ENCODE results near the gene PTBP3.

The PTBP3 gene

GRCh38 chr9:112176524-112176923, 156.9 kb downstream of the PTBP3 start:
- Mint-ChIP-seq H3K4me3 (peak overlapping the region; percentile 86 to 95 (median 91)), H3K36me3 (ENCODE audit: low read depth) (peaks cover 6% of the 10 kb centered on the region), H3K4me1 (peaks cover 44% of the 10 kb centered on the region), H3K27me3 (ENCODE audit: low read depth) (peaks cover 21% of the 10 kb centered on the region), H3K9me3 (no peaks in the 10 kb centered on the region), H3K27ac (peak overlapping the region; percentile 67 to 91 (median 90))
- TF ChIP-seq, protein P1, sequence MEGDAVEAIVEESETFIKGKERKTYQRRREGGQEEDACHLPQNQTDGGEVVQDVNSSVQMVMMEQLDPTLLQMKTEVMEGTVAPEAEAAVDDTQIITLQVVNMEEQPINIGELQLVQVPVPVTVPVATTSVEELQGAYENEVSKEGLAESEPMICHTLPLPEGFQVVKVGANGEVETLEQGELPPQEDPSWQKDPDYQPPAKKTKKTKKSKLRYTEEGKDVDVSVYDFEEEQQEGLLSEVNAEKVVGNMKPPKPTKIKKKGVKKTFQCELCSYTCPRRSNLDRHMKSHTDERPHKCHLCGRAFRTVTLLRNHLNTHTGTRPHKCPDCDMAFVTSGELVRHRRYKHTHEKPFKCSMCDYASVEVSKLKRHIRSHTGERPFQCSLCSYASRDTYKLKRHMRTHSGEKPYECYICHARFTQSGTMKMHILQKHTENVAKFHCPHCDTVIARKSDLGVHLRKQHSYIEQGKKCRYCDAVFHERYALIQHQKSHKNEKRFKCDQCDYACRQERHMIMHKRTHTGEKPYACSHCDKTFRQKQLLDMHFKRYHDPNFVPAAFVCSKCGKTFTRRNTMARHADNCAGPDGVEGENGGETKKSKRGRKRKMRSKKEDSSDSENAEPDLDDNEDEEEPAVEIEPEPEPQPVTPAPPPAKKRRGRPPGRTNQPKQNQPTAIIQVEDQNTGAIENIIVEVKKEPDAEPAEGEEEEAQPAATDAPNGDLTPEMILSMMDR (IDR thresholded peaks at IDR 0.05; ENCODE audit: unreplicated experiment in 3 of 3) = no peak

DNA sequence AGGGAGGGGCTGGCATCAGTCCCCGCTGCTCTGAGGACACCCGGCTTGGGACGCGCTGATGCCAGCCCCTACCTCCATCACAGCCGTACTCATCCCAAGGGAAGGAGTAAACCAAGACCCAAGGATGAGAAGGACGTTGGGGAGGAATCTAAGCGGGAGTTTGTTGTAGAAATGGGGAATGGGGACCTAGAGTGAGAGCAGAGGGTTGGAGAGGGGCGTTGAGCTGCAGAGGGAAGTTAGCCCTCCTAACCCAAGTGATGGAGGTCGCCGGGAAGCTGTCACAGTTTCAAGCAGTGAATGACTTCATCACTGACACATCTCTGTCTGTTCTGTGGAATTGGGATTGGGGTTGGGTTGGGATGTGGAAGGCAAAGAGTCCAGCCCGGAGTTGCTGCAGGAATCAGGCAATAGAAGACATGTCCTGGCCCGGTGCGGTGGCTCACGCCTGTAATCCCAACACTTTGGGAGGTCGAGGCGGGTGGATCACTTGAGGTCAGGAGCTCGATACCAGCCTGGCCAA, 157.6 kb downstream of the PTBP3 start:
- Mint-ChIP-seq H3K27me3 (ENCODE audit: low read depth) (peaks cover 15% of the 10 kb centered on the region), H3K27ac (peak overlapping the region; percentile 67 to 91 (median 90)), H3K36me3 (ENCODE audit: low read depth) (peaks cover 6% of the 10 kb centered on the region), H3K4me3 (peak overlapping the region; percentile 86 to 95 (median 91)), H3K4me1 (peaks cover 46% of the 10 kb centered on the region), H3K9me3 (no peaks in the 10 kb centered on the region)
- TF ChIP-seq, protein P1 (IDR thresholded peaks at IDR 0.05; ENCODE audit: unreplicated experiment in 3 of 3) = no peak

DNA sequence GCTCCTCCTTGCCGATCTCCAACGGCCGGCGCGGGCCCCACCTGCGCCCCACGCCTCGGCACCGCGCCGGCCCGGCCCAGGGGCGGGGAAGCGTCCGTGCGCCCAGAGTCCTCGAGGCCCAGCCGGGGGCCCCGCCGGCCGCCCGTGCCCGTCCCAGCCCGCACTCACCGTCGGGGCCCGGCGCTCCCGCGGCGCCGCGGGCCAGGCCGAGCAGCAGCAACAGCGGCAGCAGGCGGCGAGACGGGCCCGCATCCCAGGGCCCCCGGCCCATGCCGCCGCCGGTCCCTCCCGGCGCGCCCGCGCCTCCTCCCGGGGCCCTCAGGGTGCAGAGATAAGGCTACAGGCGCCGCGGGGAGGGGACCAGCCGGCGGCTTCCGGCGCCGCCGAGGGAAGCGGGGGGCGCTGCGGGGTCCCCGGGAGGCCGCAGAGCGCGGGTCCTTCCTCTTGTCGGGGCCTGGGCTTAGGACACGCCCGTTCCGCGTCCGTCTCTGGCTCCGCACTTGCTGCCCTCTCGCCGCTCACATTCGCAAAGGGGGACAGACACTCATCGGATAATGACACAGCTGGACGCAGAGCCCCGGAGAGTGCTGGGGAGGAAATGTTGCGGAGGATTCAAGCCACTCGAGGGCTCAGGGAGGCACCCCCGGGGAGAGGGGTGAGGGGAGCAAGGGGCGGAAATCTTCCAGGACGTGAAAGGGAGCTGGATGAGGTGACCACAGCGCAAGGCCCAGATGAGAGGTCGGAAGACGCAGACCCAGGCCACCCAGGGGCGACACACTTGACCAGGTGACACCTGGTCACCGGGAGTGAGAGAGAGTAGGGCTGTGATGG, 158.2 kb downstream of the PTBP3 start, which contains the start of gene SUSD1:
Gene SUSD1, minus strand, starts transcription at position 333 of the 831 bp plus-strand sequence. Its CDS starts 62 bp downstream, at position 271.
- peak within 1 kb of the TSS; percentile 91 to 96 (median 92) for H3K27ac Mint-ChIP-seq
- H3K36me3 Mint-ChIP-seq (ENCODE audit: low read depth) = peaks cover 6% of the 10 kb centered on the region
- H3K9me3 Mint-ChIP-seq = no peaks in the 10 kb centered on the region
- H3K27me3 Mint-ChIP-seq (ENCODE audit: low read depth) = peaks cover 15% of the 10 kb centered on the region
- peaks cover 45% of the 10 kb centered on the region for H3K4me1 Mint-ChIP-seq
- H3K4me3 Mint-ChIP-seq = peak within 1 kb of the TSS; percentile 92 to 95 (median 93)
- TF ChIP-seq, protein P1 (IDR thresholded peaks at IDR 0.05; ENCODE audit: unreplicated experiment in 3 of 3) = no peak

- peak overlapping the region; percentile 88 to 96 (median 92) for H3K27ac Mint-ChIP-seq
- peak overlapping the region; percentile 84 to 93 (median 92) for H3K4me3 Mint-ChIP-seq
- TF ChIP-seq, protein P1 (IDR thresholded peaks at IDR 0.05; ENCODE audit: unreplicated experiment in 3 of 3) = no peak
- no peaks in the 10 kb centered on the region for H3K9me3 Mint-ChIP-seq
- H3K4me1 Mint-ChIP-seq = peaks cover 43% of the 10 kb centered on the region
- peaks cover 15% of the 10 kb centered on the region for H3K27me3 Mint-ChIP-seq (ENCODE audit: low read depth)
- H3K36me3 Mint-ChIP-seq (ENCODE audit: low read depth) = peaks cover 6% of the 10 kb centered on the region
Observed at GRCh38 chr9:112174222-112174964, 159.0 kb downstream of the PTBP3 start.

- H3K27ac Mint-ChIP-seq = peak overlapping the region; percentile 88 to 96 (median 92)
- peak overlapping the region; percentile 84 to 93 (median 92) for H3K4me3 Mint-ChIP-seq
- H3K9me3 Mint-ChIP-seq = no peaks in the 10 kb centered on the region
- H3K27me3 Mint-ChIP-seq (ENCODE audit: low read depth) = peaks cover 15% of the 10 kb centered on the region
- peaks cover 51% of the 10 kb centered on the region for H3K4me1 Mint-ChIP-seq
- peaks cover 6% of the 10 kb centered on the region for H3K36me3 Mint-ChIP-seq (ENCODE audit: low read depth)
- TF ChIP-seq, protein P1 (IDR thresholded peaks at IDR 0.05; ENCODE audit: unreplicated experiment in 3 of 3) = no peak
Observed at GRCh38 chr9:112173489-112174221, 159.8 kb downstream of the PTBP3 start.
